Measurements from ENCODE around the gene SERPINA12. TPM values are rescaled to one million over a fixed set of nuclear protein-coding genes. Genes with fewer than 3 reads are reported as not detected.

Gene SERPINA12
- total RNA-seq, 4 donors from 2014 or later: 345 to 790 (median 421) TPM

DNA sequence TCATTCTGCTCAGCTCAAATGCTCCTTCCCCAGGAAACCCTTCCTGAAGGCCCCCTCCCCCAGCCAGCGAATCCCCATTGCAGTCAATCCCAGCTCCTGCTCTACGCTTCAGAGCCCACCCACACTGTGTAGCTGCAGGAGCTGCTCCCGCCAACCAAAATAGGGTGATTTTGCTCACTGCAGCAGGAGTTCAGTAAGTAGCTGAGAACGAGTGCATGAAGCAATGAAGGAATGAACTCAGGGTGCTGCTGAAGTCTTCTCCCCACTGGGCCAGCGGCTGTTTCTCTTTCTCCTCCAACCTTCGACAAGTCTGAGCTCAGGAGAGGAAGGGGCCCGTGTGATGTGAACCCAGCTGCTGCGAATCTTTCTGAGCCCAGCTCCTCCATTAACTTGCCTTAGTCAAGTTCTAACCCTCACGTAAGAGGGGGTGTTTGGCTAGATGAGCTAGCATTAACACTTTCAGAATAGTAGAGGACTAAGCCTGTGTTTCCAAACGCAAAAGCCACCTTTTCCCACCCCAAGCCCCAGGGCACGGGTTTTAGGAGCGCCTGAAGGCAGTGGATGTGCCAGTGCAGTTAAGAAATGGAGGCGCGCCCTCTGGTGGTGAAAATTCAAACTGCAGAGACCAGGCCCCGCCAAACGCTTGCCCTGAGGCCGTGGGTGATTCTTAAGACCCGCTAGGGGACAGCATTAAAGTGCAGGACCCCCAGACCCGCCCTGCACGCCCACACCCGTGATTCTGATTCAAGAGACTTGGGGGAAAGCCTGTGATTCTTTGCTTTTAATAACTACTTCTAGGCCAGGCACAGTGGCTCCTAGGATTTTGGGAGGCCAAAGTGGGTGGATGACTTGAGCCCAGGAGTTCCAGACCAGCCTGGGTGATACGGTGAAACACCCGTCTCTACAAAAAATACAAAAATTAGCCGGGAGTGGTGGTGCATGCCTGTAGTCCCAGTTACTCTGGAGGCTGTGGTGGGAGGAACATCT, 40.0 kb upstream of the SERPINA12 start:
- TF ChIP-seq POLR2A (IDR thresholded peaks at IDR 0.05): no peak
- TF ChIP-seq, protein P1, sequence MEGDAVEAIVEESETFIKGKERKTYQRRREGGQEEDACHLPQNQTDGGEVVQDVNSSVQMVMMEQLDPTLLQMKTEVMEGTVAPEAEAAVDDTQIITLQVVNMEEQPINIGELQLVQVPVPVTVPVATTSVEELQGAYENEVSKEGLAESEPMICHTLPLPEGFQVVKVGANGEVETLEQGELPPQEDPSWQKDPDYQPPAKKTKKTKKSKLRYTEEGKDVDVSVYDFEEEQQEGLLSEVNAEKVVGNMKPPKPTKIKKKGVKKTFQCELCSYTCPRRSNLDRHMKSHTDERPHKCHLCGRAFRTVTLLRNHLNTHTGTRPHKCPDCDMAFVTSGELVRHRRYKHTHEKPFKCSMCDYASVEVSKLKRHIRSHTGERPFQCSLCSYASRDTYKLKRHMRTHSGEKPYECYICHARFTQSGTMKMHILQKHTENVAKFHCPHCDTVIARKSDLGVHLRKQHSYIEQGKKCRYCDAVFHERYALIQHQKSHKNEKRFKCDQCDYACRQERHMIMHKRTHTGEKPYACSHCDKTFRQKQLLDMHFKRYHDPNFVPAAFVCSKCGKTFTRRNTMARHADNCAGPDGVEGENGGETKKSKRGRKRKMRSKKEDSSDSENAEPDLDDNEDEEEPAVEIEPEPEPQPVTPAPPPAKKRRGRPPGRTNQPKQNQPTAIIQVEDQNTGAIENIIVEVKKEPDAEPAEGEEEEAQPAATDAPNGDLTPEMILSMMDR (IDR thresholded peaks at IDR 0.05): peak in 1 of 3 donors; percentile 52
- intact Hi-C loops (cut with DNase I; ENCODE audit: low total_unique reads): loop anchor here (10.0 kb wide), 1 partner anchor 104 kb away; no protein-coding TSS in a partner anchor
- WGBS, 2 donors: 29 to 30% methylated on average over 22 to 24 of the region's 24 CpGs

DNA sequence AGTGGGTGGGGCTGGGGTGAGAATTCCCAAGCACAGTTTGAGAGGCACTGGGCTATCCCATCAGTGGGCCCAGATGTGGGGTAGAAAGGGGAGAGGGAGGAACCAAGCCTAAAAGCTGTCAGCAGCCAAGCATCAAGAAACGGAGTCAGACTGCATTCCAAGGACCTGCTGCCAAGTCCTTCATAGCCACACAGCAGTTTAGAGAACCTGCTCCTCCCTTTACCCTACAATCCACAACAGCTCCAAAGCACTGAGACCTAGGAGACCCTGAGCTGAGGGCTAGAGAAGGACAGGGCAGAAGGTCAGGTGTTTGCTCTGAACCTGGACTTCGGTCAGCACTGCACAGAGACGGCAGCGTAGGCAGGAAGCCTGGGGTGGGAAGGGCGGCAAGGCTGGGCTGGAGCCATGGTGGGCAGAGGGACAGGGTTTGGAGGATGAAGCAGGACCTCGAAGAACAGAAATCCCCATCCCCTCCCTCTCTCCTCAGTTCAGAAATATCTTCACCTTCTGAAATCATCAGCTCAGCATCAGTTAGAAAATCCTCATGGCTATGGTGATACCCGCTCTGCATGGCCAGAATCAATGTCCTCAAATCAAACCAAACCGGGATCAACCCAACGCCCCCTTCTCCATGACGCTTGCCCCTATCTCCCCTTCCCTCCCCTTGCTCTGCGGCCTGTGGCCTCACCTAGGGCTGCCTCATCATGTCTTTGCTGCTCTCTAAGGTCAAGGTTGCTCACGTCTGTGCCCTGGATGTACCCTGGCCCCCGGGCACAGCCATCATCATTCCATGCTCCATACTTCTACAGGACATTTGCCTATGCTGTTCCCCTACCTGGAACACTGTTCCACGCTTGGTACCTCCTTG, 39.1 kb upstream of the SERPINA12 start:
- intact Hi-C loops (cut with DNase I; ENCODE audit: low total_unique reads): loop anchor here (10.0 kb wide), 1 partner anchor 104 kb away; no protein-coding TSS in a partner anchor
- WGBS, 2 donors: 74 to 82% methylated on average over 14 of the region's 14 CpGs

More for the DNA sequence above, 40.0 kb upstream of the SERPINA12 start:
- H3K4me3 ChIP-seq (ENCODE audit: low read depth, poor library complexity, severe bottlenecking): no peak overlapping the region
- peak; percentile 38 to 91 for DNase-seq (ENCODE audit: low spot score in 2 of 2)

DNA sequence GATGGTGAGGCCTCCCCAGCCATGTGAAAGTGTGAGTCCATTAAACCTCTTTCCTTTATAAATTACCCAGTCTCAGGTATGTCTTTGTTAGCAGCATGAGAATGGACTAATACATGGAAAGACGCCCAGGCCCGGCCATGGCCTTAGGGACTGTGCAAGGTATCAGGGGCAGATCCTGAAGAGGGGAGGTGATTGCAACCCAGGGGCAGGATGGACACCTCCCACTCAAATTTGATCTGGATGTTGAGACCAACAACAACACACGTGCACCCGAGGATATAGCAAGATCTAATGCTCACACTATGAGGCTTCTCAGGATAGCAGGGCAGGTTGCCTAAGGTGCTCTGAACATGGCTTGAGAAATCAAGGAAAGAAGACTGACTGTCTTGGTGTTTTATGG, 38.5 kb upstream of the SERPINA12 start:
- TF ChIP-seq, protein P1 (IDR thresholded peaks at IDR 0.05): no peak
- no peak for TF ChIP-seq POLR2A (IDR thresholded peaks at IDR 0.05)
- DNase-seq (ENCODE audit: low spot score in 2 of 2): peak in 1 of 2 donors; percentile 72
- intact Hi-C loops (cut with DNase I; ENCODE audit: low total_unique reads): loop anchor here (10.0 kb wide), 1 partner anchor 103 kb away; no protein-coding TSS in a partner anchor
- 59 to 68% methylated on average over 4 of the region's 4 CpGs for WGBS, 2 donors
- H3K4me3 ChIP-seq (ENCODE audit: low read depth, poor library complexity, severe bottlenecking): no peak overlapping the region

More for the DNA sequence above, 39.1 kb upstream of the SERPINA12 start:
- TF ChIP-seq POLR2A (IDR thresholded peaks at IDR 0.05): no peak
- TF ChIP-seq, protein P1 (IDR thresholded peaks at IDR 0.05): no peak
- peak in 1 of 2 donors; percentile 67 for DNase-seq (ENCODE audit: low spot score in 2 of 2)
- H3K4me3 ChIP-seq (ENCODE audit: low read depth, poor library complexity, severe bottlenecking): no peak overlapping the region

DNA sequence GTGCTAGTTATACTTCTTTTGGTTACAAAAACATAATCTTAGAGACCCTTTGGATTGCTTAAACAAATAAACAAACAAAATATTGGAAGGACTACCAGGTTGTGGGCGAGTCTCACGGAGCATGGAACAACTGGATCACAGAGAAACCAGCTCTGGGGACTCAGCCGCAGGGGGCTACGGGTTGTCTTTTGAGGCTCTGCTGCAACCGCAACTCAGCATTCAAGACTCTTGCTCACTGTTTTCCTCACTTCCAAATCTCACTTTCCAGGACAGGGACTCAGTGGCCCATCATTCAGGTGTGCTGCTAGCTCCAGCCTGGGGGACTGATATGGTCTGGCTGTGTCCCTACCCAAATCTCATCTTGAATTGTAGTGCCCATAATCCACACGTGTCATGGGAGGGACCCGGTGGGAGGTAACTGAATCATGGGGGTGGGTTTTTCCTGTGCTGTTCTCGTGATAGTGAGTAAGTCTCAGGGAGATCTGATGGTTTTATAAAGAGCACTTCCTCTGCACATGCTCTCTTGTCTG, 37.9 kb upstream of the SERPINA12 start:
- intact Hi-C loops (cut with DNase I; ENCODE audit: low total_unique reads): loop anchor here (10.0 kb wide), 1 partner anchor 102 kb away; no protein-coding TSS in a partner anchor
- 91 to 92% methylated on average over 8 of the region's 8 CpGs for WGBS, 2 donors
- DNase-seq (ENCODE audit: low spot score in 2 of 2): peak in 1 of 2 donors; percentile 68
- no peak overlapping the region for H3K4me3 ChIP-seq (ENCODE audit: low read depth, poor library complexity, severe bottlenecking)
- no peak for TF ChIP-seq POLR2A (IDR thresholded peaks at IDR 0.05)
- TF ChIP-seq, protein P1 (IDR thresholded peaks at IDR 0.05): no peak
